Measurements from ENCODE around the gene GNG11. TPM values are rescaled to one million over a fixed set of nuclear protein-coding genes. Genes with fewer than 3 reads are reported as not detected.

The GNG11 gene
- total RNA-seq, 1 experiment from 2014 or later, result 4.4 TPM

GRCh38 chr7:93964262-93964661 is 42.7 kb downstream of the GNG11 start:
- no peaks in the 10 kb centered on the region for H3K4me1 ChIP-seq (replicated peaks; ENCODE audit: insufficient read depth)
- H3K9me3 ChIP-seq (ENCODE audit: insufficient read depth, low read depth), result no peaks in the 10 kb centered on the region
- H3K4me3 ChIP-seq, result no peak overlapping the region
- H3F3A ChIP-seq (ENCODE audit: insufficient read depth, low read depth), result no peaks in the 10 kb centered on the region
- ChIA-PET CTCF (no interaction called here), POLR2A (ENCODE audit: unreplicated experiment) (no interaction called here)
- intact Hi-C loops (cut with micrococcal nuclease; ENCODE audit: unreplicated experiment), result no loop called here
- TF ChIP-seq CTCF (conservative IDR thresholded peaks at IDR 0.05), result no peak
- no peak for TF ChIP-seq EZH2 (IDR thresholded peaks at IDR 0.05; ENCODE audit: low read depth)
- H4K20me1 ChIP-seq (ENCODE audit: insufficient read depth), result no peaks in the 10 kb centered on the region
- no peak overlapping the region for H2AFZ ChIP-seq
- no TSS peak for BruUV-seq (replicated peaks)
- no peak overlapping the region for H3K27ac ChIP-seq
- H3K9me2 ChIP-seq (ENCODE audit: insufficient read depth), result no peaks in the 10 kb centered on the region; the same call in 1 of the 2 replicates
- H3K4me2 ChIP-seq, result no peak overlapping the region
- H3K36me3 ChIP-seq (ENCODE audit: low read depth), result no peaks in the 10 kb centered on the region
- no peaks in the 10 kb centered on the region for H3K27me3 ChIP-seq (ENCODE audit: insufficient read depth, low read depth)
- DNase-seq, result no peak
- no peaks in the 10 kb centered on the region for H3K79me2 ChIP-seq (ENCODE audit: low read depth)

GRCh38 chr7:93964813-93965212 is 43.3 kb downstream of the GNG11 start:
- POLR2A ChIA-PET (ENCODE audit: unreplicated experiment), result interaction anchor here (0.5 to 0.9 kb wide), 2 partner anchors 8 to 35 kb away, joined by 5 read pairs; no protein-coding TSS in a partner anchor
- H3K9me2 ChIP-seq (ENCODE audit: insufficient read depth), result no peaks in the 10 kb centered on the region; the same call in 1 of the 2 replicates

GRCh38 chr7:93968911-93969620 is 47.5 kb downstream of the GNG11 start:
- Histone ChIP-seq H4K20me1 (ENCODE audit: insufficient read depth) (no peaks in the 10 kb centered on the region), H3K4me1 (replicated peaks; ENCODE audit: insufficient read depth) (no peaks in the 10 kb centered on the region), H3K9me2 (ENCODE audit: insufficient read depth) (no peaks in the 10 kb centered on the region), H3K9me3 (ENCODE audit: insufficient read depth, low read depth) (no peaks in the 10 kb centered on the region), H3K4me3 (no peak overlapping the region), H3K79me2 (ENCODE audit: low read depth) (no peaks in the 10 kb centered on the region), H3K27me3 (ENCODE audit: insufficient read depth, low read depth) (no peaks in the 10 kb centered on the region), H3F3A (ENCODE audit: insufficient read depth, low read depth) (no peaks in the 10 kb centered on the region), H3K4me2 (no peak overlapping the region), H2AFZ (no peak overlapping the region), H3K27ac (no peak overlapping the region), H3K36me3 (ENCODE audit: low read depth) (no peaks in the 10 kb centered on the region)
- CTCF ChIA-PET, result no interaction called here
- DNase-seq, result no peak
- intact Hi-C loops (cut with micrococcal nuclease; ENCODE audit: unreplicated experiment), result no loop called here
- POLR2A ChIA-PET (ENCODE audit: unreplicated experiment), result no interaction called here
- TF ChIP-seq CTCF (conservative IDR thresholded peaks at IDR 0.05) (no peak), EZH2 (IDR thresholded peaks at IDR 0.05; ENCODE audit: low read depth) (no peak)
- BruUV-seq (replicated peaks), result no TSS peak

More at GRCh38 chr7:93964813-93965212, 43.3 kb downstream of the GNG11 start:
- TF ChIP-seq CTCF (conservative IDR thresholded peaks at IDR 0.05) (no peak), EZH2 (IDR thresholded peaks at IDR 0.05; ENCODE audit: low read depth) (no peak)
- no peaks in the 10 kb centered on the region for H3K9me3 ChIP-seq (ENCODE audit: insufficient read depth, low read depth)
- intact Hi-C loops (cut with micrococcal nuclease; ENCODE audit: unreplicated experiment), result no loop called here
- H3K4me1 ChIP-seq (replicated peaks; ENCODE audit: insufficient read depth), result no peaks in the 10 kb centered on the region
- BruUV-seq (replicated peaks), result no TSS peak
- no peak overlapping the region for H3K4me2 ChIP-seq
- CTCF ChIA-PET, result no interaction called here
- no peak overlapping the region for H3K4me3 ChIP-seq
- no peaks in the 10 kb centered on the region for H3K36me3 ChIP-seq (ENCODE audit: low read depth)
- no peaks in the 10 kb centered on the region for H3F3A ChIP-seq (ENCODE audit: insufficient read depth, low read depth)
- H2AFZ ChIP-seq, result no peak overlapping the region
- no peaks in the 10 kb centered on the region for H3K79me2 ChIP-seq (ENCODE audit: low read depth)
- no peaks in the 10 kb centered on the region for H3K27me3 ChIP-seq (ENCODE audit: insufficient read depth, low read depth)
- H4K20me1 ChIP-seq (ENCODE audit: insufficient read depth), result no peaks in the 10 kb centered on the region
- no peak for DNase-seq
- no peak overlapping the region for H3K27ac ChIP-seq
